Metanephros (tissue), 1 donor: ENCODE results near the gene ATP2B3. TPM values are rescaled to one million over a fixed set of nuclear protein-coding genes. Genes with fewer than 3 reads are reported as not detected.

Experiments
- total RNA-seq: library from RNA; depleted of rRNA; stranded (reverse); fragments of >200 nt; gene quantifications from one replicate; pipeline ENCODE4 v1.2.3, GENCODE V29; 2014

Gene ATP2B3
- 0.12 TPM for total RNA-seq

GRCh38 chrX:153517423-153517822, at the start of gene ATP2B3:
Gene ATP2B3, plus strand, starts transcription at chrX:153517642. Its CDS starts 18,606 bp downstream, at chrX:153536248.

GRCh38 chrX:153470411-153471363, 46.8 kb upstream of the ATP2B3 start, which contains the start of gene HAUS7:
Gene HAUS7, minus strand, starts transcription at chrX:153470576. Its CDS starts 19 bp downstream, at chrX:153470557.

DNA sequence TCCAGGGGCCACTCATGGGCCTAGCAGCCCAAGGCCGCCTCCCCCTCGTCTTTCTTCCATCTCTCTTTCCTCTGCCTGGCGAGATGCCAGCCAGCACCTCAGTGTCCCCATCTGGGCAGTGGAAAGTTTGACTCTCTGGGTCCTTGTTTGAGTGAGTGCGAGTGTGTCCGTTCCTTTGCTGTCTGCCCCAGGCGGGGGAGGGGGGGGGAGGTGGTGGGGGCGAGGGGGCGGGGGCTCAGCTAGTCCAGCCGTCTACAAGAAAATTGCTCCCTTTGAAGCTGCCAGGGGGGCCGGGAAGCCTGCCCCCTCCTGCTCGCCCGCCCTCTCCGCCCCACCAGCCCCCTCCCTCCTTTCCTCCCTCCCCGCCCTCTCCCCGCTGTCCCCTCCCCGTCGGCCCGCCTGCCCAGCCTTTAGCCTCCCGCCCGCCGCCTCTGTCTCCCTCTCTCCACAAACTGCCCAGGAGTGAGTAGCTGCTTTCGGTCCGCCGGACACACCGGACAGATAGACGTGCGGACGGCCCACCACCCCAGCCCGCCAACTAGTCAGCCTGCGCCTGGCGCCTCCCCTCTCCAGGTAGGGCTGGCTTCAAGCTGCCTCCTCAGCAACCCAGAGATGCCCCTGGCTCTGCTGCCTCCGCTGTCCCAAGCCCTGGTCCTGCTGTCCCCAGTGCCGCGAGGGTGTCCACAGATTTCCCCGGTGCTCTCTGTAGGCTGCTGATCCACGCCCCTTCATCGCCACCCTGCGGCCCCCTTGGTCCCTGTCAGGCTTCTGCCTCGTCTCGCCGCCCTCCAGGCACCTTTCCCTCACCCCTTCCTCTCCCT, 22.7 kb upstream of the ATP2B3 start, which contains the start of gene BGN:
Gene BGN, plus strand, starts transcription at position 440 of the 821 bp plus-strand sequence. CDS start 9,652 bp downstream, outside the sequence.

GRCh38 chrX:153598541-153599191, 81.2 kb downstream of the ATP2B3 start, which contains the start of gene CCNQ:
Gene CCNQ, minus strand, starts transcription at chrX:153599139. Its CDS starts 66 bp downstream, at chrX:153599073.

Other genes with a start within 250 kb of the ATP2B3 start
- gene PNMA6F, start 195.9 kb upstream of the ATP2B3 start, total RNA-seq, result not detected
- gene ZNF275, start 183.5 kb upstream of the ATP2B3 start, total RNA-seq, result 18.1 TPM
- gene PNMA6E, start 116.3 kb upstream of the ATP2B3 start, total RNA-seq, result not detected
- 1.5 TPM for gene ZFP92, start 106.2 kb upstream of the ATP2B3 start, total RNA-seq
- gene TREX2, start 71.6 kb upstream of the ATP2B3 start, total RNA-seq, result 1.6 TPM
- gene HAUS7, start 47.1 kb upstream of the ATP2B3 start, total RNA-seq, result 17.7 TPM
- gene BGN, start 22.7 kb upstream of the ATP2B3 start, total RNA-seq, result 79.5 TPM
- gene CCNQ, start 81.5 kb downstream of the ATP2B3 start, total RNA-seq, result 17.0 TPM
- gene DUSP9, start 129.6 kb downstream of the ATP2B3 start, total RNA-seq, result 72.7 TPM
- 6.5 TPM for gene PNCK, start 156.2 kb downstream of the ATP2B3 start, total RNA-seq
- gene SLC6A8, start 170.3 kb downstream of the ATP2B3 start, total RNA-seq, result 40.9 TPM
- gene BCAP31, start 206.7 kb downstream of the ATP2B3 start, total RNA-seq, result 94.9 TPM
- 10.8 TPM for gene ABCD1, start 207.2 kb downstream of the ATP2B3 start, total RNA-seq
- 2.5 TPM for gene PLXNB3, start 246.6 kb downstream of the ATP2B3 start, total RNA-seq